Thyroid gland (tissue), 4 donors: ENCODE results near the gene LRRN4CL. TPM values are rescaled to one million over a fixed set of nuclear protein-coding genes. Genes with fewer than 3 reads are reported as not detected.

Experiments used
- DNase-seq, 2 donors: peaks; one replicate each; pipeline ENCODE4 v3.0.0-alpha.2; 2019
- H3K27ac ChIP-seq, 3 donors: fragments of 200-600 bp; sonication (generic); 1 replicate in 2 of 3; 2 replicates in 1 of 3; pipeline ENCODE4 v1.5.1; 2016 to 2019; ENCODE audit warnings: mild to moderate bottlenecking in 1 of 3, moderate library complexity in 1 of 3
- H3K27me3 ChIP-seq: fragments of 200-600 bp; sonication (generic); one replicate; pipeline ENCODE4 v1.5.1; 2019
- H3K36me3 ChIP-seq, 2 donors: fragments of 200-600 bp; sonication (generic); one replicate each; pipeline ENCODE4 v1.5.1; 2016 to 2019
- H3K4me1 ChIP-seq, 2 donors: fragments of 200-600 bp; sonication (generic); one replicate each; pipeline ENCODE4 v1.5.1; 2017 to 2019
- H3K4me3 ChIP-seq, 3 donors: fragments of 200-600 bp; sonication (generic); replicated peaks in 1 of 3; 1 replicate in 2 of 3; 2 replicates in 1 of 3; pipeline ENCODE4 v1.5.1; 2016; ENCODE audit warnings: mild to moderate bottlenecking in 1 of 3
- H3K9me3 ChIP-seq: fragments of 200-600 bp; sonication (generic); one replicate; pipeline ENCODE4 v1.5.1; 2017
- CTCF ChIP-seq, 6 experiments: fragments of 200-600 bp in 3 of 6; fragments of 450-650 bp in 3 of 6; sonication (generic) in 3 of 6; IDR thresholded peaks; one replicate each; pipeline ENCODE4 v1.5.1; 2016 to 2019; ENCODE audit warnings: antibody characterized with exemption in 6 of 6, mild to moderate bottlenecking in 2 of 6, inconsistent platforms in 1 of 6, moderate library complexity in 1 of 6
- POLR2A ChIP-seq, 2 donors: fragments of 450-650 bp; IDR thresholded peaks; one replicate each; pipeline ENCODE4 v1.6.1; 2017; ENCODE audit warnings: antibody characterized with exemption in 2 of 2, mild to moderate bottlenecking in 2 of 2, moderate library complexity in 1 of 2
- WGBS, 2 donors: methylation state at CpG; one replicate each; pipeline ENCODE4 v1.1.5; 2017; 5-methylcytosine and 5-hydroxymethylcytosine counted together
- intact Hi-C: fragments of 100-400 bp; cut with DNase I; formaldehyde crosslinking; loops from one replicate; pipeline ENCODE4 v1.15.1; 2023
- total RNA-seq, 4 donors: library from RNA; depleted of rRNA; stranded (reverse); fragments of >200 nt; gene quantifications; one replicate each; pipeline ENCODE4 v1.2.3, GENCODE V29; 2016

LRRN4CL gene
- total RNA-seq, 4 donors from 2014 or later: 2.5 to 18.3 (median 9.0) TPM

GRCh38 chr11:62647609-62648005 is 41.7 kb downstream of the LRRN4CL start:
- Histone ChIP-seq H3K36me3 (peaks cover 8 to 22% of the 10 kb centered on the region in 2 donors), H3K27me3 (no peaks in the 10 kb centered on the region), H3K4me1 (peaks cover 18 to 22% of the 10 kb centered on the region in 2 donors), H3K9me3 (no peaks in the 10 kb centered on the region), H3K27ac (no peak overlapping the region), H3K4me3 (no peak overlapping the region)
- 72 to 92% methylated on average over 2 of the region's 6 CpGs for WGBS, 2 donors
- DNase-seq: no peak
- no peak for TF ChIP-seq POLR2A (IDR thresholded peaks at IDR 0.05)
- no peak for TF ChIP-seq CTCF (IDR thresholded peaks at IDR 0.05)
- intact Hi-C loops: no loop called here

GRCh38 chr11:62646825-62647608 is 42.3 kb downstream of the LRRN4CL start:
- H3K36me3 ChIP-seq: peaks cover 9 to 25% of the 10 kb centered on the region in 2 donors
- H3K27ac ChIP-seq: no peak overlapping the region
- TF ChIP-seq POLR2A (IDR thresholded peaks at IDR 0.05): no peak
- TF ChIP-seq CTCF (IDR thresholded peaks at IDR 0.05): no peak
- intact Hi-C loops: no loop called here
- no peaks in the 10 kb centered on the region for H3K27me3 ChIP-seq
- no peak for DNase-seq
- WGBS, 2 donors: 42 to 46% methylated on average over 16 to 18 of the region's 32 CpGs
- H3K9me3 ChIP-seq: no peaks in the 10 kb centered on the region
- peak overlapping the region in 1 of 3 donors; percentile 84 for H3K4me3 ChIP-seq
- H3K4me1 ChIP-seq: peaks cover 13 to 16% of the 10 kb centered on the region in 2 donors

- peaks cover 9 to 25% of the 10 kb centered on the region in 2 donors for H3K36me3 ChIP-seq
- intact Hi-C loops: no loop called here
- WGBS, 2 donors: 0% methylated on average over 37 to 42 of the region's 73 CpGs
These were observed 43.1 kb downstream of the LRRN4CL start, which contains the start of gene GANAB for GRCh38 chr11:62645946-62646824. GANAB (minus strand) TSS chr11:62646613; CDS start chr11:62646599, 14 bp downstream.

GRCh38 chr11:62645671-62645945 is 43.7 kb downstream of the LRRN4CL start:
- 14 to 16% methylated on average over 11 of the region's 11 CpGs for WGBS, 2 donors
- no peak for DNase-seq
- intact Hi-C loops: no loop called here
- no peak for TF ChIP-seq CTCF (IDR thresholded peaks at IDR 0.05)
- H3K4me1 ChIP-seq: peaks cover 11 to 13% of the 10 kb centered on the region in 2 donors
- H3K36me3 ChIP-seq: peaks cover 9 to 25% of the 10 kb centered on the region in 2 donors
- H3K27me3 ChIP-seq: no peaks in the 10 kb centered on the region
- no peaks in the 10 kb centered on the region for H3K9me3 ChIP-seq
- peak overlapping the region; percentile 64 to 99 (median 84) for H3K4me3 ChIP-seq
- H3K27ac ChIP-seq: peak overlapping the region in 2 of 3 donors; percentile 64 to 88

More at GRCh38 chr11:62645946-62646824, 43.1 kb downstream of the LRRN4CL start, which contains the start of gene GANAB:
- peak; percentile 100 for DNase-seq
- H3K9me3 ChIP-seq: no peaks in the 10 kb centered on the region
- H3K4me1 ChIP-seq: peaks cover 11 to 13% of the 10 kb centered on the region in 2 donors
- no peaks in the 10 kb centered on the region for H3K27me3 ChIP-seq
- H3K4me3 ChIP-seq: peak within 1 kb of the TSS; percentile 64 to 99 (median 84)
- TF ChIP-seq CTCF (IDR thresholded peaks at IDR 0.05) (peak in 1 of 6 experiments; percentile 14), POLR2A (IDR thresholded peaks at IDR 0.05) (peak in 1 of 2 donors; percentile 79)
- H3K27ac ChIP-seq: peak within 1 kb of the TSS; percentile 64 to 88 (median 87)
